Measurements from ENCODE around the gene TMEM33.

Gene TMEM33

GRCh38 chr4:41939016-41939626, 3.9 kb downstream of the TMEM33 start:
- DNase-seq (ENCODE audit: low spot score) = no peak

- no peak for DNase-seq (ENCODE audit: low spot score)
Measured at GRCh38 chr4:41940834-41941233, 5.6 kb downstream of the TMEM33 start.

- no peak for DNase-seq (ENCODE audit: low spot score)
Measured at GRCh38 chr4:41943506-41943905, 8.3 kb downstream of the TMEM33 start.

GRCh38 chr4:41944089-41944488, 8.9 kb downstream of the TMEM33 start:
- no peak for DNase-seq (ENCODE audit: low spot score)

GRCh38 chr4:41949531-41949930, 14.3 kb downstream of the TMEM33 start:
- DNase-seq (ENCODE audit: low spot score) = no peak

GRCh38 chr4:41957634-41958033, 22.4 kb downstream of the TMEM33 start:
- DNase-seq (ENCODE audit: low spot score) = no peak

GRCh38 chr4:41963105-41963504, 27.9 kb downstream of the TMEM33 start:
- no peak for DNase-seq (ENCODE audit: low spot score)

- no peak for DNase-seq (ENCODE audit: low spot score)
Measured at GRCh38 chr4:41964401-41964800, 29.2 kb downstream of the TMEM33 start.

GRCh38 chr4:41967392-41967791, 32.2 kb downstream of the TMEM33 start:
- no peak for DNase-seq (ENCODE audit: low spot score)

GRCh38 chr4:41969671-41970070, 34.4 kb downstream of the TMEM33 start:
- DNase-seq (ENCODE audit: low spot score) = no peak

- peak; percentile 58 for DNase-seq (ENCODE audit: low spot score)
Measured at GRCh38 chr4:41975341-41975740, 40.1 kb downstream of the TMEM33 start.

GRCh38 chr4:41976775-41977516, 41.7 kb downstream of the TMEM33 start:
- no peak for DNase-seq (ENCODE audit: low spot score)

GRCh38 chr4:41977709-41978108, 42.5 kb downstream of the TMEM33 start:
- DNase-seq (ENCODE audit: low spot score) = no peak

- DNase-seq (ENCODE audit: low spot score) = no peak
Measured at GRCh38 chr4:41981456-41981855, 46.2 kb downstream of the TMEM33 start, which contains the start of gene DCAF4L1. Gene DCAF4L1 (plus strand): TSS chr4:41981756. CDS start chr4:41981793, 37 bp downstream.

GRCh38 chr4:41982716-41983115, 47.5 kb downstream of the TMEM33 start:
- DNase-seq (ENCODE audit: low spot score) = no peak

GRCh38 chr4:41985151-41985550, 49.9 kb downstream of the TMEM33 start:
- no peak for DNase-seq (ENCODE audit: low spot score)

- DNase-seq (ENCODE audit: low spot score) = no peak
Measured at GRCh38 chr4:41989994-41990364, 54.8 kb downstream of the TMEM33 start.

- DNase-seq (ENCODE audit: low spot score) = peak; percentile 97
Measured at GRCh38 chr4:41990365-41991111, 55.3 kb downstream of the TMEM33 start, which contains the start of gene SLC30A9. Gene SLC30A9 (plus strand): TSS chr4:41990530. CDS start chr4:41990652, 122 bp downstream.

GRCh38 chr4:41991916-41992767, 56.9 kb downstream of the TMEM33 start:
- no peak for DNase-seq (ENCODE audit: low spot score)

GRCh38 chr4:41992967-41993857, 58.0 kb downstream of the TMEM33 start:
- DNase-seq (ENCODE audit: low spot score) = no peak

- DNase-seq (ENCODE audit: low spot score) = no peak
Measured at GRCh38 chr4:41994461-41994985, 59.3 kb downstream of the TMEM33 start.

Data from putamen (tissue), 1 donor.